ENCODE results near the gene FAAH.

GRCh38 chr1:46444466-46444865 lies 50.3 kb downstream of the FAAH start:
- TF ChIP-seq, protein P1, sequence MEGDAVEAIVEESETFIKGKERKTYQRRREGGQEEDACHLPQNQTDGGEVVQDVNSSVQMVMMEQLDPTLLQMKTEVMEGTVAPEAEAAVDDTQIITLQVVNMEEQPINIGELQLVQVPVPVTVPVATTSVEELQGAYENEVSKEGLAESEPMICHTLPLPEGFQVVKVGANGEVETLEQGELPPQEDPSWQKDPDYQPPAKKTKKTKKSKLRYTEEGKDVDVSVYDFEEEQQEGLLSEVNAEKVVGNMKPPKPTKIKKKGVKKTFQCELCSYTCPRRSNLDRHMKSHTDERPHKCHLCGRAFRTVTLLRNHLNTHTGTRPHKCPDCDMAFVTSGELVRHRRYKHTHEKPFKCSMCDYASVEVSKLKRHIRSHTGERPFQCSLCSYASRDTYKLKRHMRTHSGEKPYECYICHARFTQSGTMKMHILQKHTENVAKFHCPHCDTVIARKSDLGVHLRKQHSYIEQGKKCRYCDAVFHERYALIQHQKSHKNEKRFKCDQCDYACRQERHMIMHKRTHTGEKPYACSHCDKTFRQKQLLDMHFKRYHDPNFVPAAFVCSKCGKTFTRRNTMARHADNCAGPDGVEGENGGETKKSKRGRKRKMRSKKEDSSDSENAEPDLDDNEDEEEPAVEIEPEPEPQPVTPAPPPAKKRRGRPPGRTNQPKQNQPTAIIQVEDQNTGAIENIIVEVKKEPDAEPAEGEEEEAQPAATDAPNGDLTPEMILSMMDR (conservative IDR thresholded peaks at IDR 0.05 in 1 of 2, IDR thresholded peaks at IDR 0.05 in 1 of 2; ENCODE audit: low read depth in 1 of 2, low read length in 2 of 2) = no peak
- TF ChIP-seq EZH2 (IDR thresholded peaks at IDR 0.05; ENCODE audit: low read length, missing control alignments) = no peak
